CD4-positive, alpha-beta T cell (primary cell): ENCODE data around the gene B4GALNT1. TPM values are rescaled to one million over a fixed set of nuclear protein-coding genes. Genes with fewer than 3 reads are reported as not detected.

Experiments
- ATAC-seq: fragments of 200-7000 bp; cut with Tn5 transposase; one replicate; pipeline ENCODE4 v1.10.0; 2022; ENCODE audit warnings: mild to moderate bottlenecking; ENCODE audit not compliant: poor library complexity
- CTCF ChIA-PET: fragments of 350-600 bp; sonication (Branson Sonifier 250); formaldehyde crosslinking; loops from one replicate; lab custom pipeline; 2021; ENCODE audit warnings: antibody characterized with exemption, inconsistent platforms; lab: Charles Lee
- POLR2A ChIA-PET: fragments of 350-600 bp; sonication (Branson Sonifier 250); formaldehyde crosslinking; loops from one replicate; lab custom pipeline; 2021; ENCODE audit warnings: antibody characterized with exemption, inconsistent platforms; lab: Charles Lee
- DNase-seq, 14 experiments: peaks; one replicate each; pipeline ENCODE4 v3.0.0-alpha.2; 2013 to 2020; ENCODE audit warnings: mixed read lengths in 2 of 14
- H3K27ac ChIP-seq, 2 donors: one replicate each; pipeline versions ENCODE4 v1.5.1 to v1.7.0; 2013; ENCODE audit warnings: low read length in 2 of 2, low read depth in 1 of 2, mild to moderate bottlenecking in 1 of 2
- H3K27me3 ChIP-seq, 2 experiments: 1 replicate in 1 of 2; 2 replicates in 1 of 2; pipeline versions ENCODE4 v1.6.1 to v1.7.0; 2013; ENCODE audit warnings: low read length in 2 of 2, control low read depth in 1 of 2, mild to moderate bottlenecking in 1 of 2, moderate library complexity in 1 of 2; ENCODE audit not compliant: insufficient read depth in 2 of 2, control insufficient read depth in 1 of 2
- H3K36me3 ChIP-seq: one replicate; pipeline ENCODE4 v1.6.1; 2013; ENCODE audit warnings: low read length, control low read depth; ENCODE audit not compliant: insufficient read depth
- H3K4me1 ChIP-seq: one replicate; pipeline ENCODE4 v1.6.1; 2013; ENCODE audit warnings: low read length, control low read depth; ENCODE audit not compliant: insufficient read depth
- H3K4me3 ChIP-seq: one replicate; pipeline ENCODE4 v1.5.1; 2013; ENCODE audit warnings: mild to moderate bottlenecking, low read length, moderate library complexity
- H3K9me3 ChIP-seq, 2 experiments: 1 replicate in 1 of 2; 2 replicates in 1 of 2; pipeline versions ENCODE4 v1.6.1 to v1.7.0; 2013; ENCODE audit warnings: low read length in 2 of 2, mild to moderate bottlenecking in 2 of 2, control low read depth in 1 of 2, moderate library complexity in 1 of 2; ENCODE audit not compliant: control insufficient read depth in 1 of 2, insufficient read depth in 1 of 2
- H3K27ac Mint-ChIP-seq: one replicate; pipeline ENCODE4 v1.8.0; 2020; ENCODE audit warnings: mixed read lengths
- H3K27me3 Mint-ChIP-seq: one replicate; pipeline ENCODE4 v1.8.0; 2021; ENCODE audit warnings: mixed read lengths
- H3K36me3 Mint-ChIP-seq: one replicate; pipeline ENCODE4 v1.8.0; 2021; ENCODE audit warnings: low read depth, mixed read lengths
- H3K4me1 Mint-ChIP-seq: one replicate; pipeline ENCODE4 v1.8.0; 2021; ENCODE audit warnings: low read depth, mixed read lengths
- H3K4me3 Mint-ChIP-seq: one replicate; pipeline ENCODE4 v1.8.0; 2020; ENCODE audit warnings: mild to moderate bottlenecking, mixed read lengths
- H3K9me3 Mint-ChIP-seq: one replicate; pipeline ENCODE4 v1.8.0; 2020; ENCODE audit warnings: mixed read lengths
- CTCF ChIP-seq: fragments of 200-600 bp; IDR thresholded peaks from one replicate; pipeline ENCODE4 v1.8.0; 2022; ENCODE audit warnings: antibody characterized with exemption, mild to moderate bottlenecking
- intact Hi-C, 2 experiments: fragments of 100-400 bp; cut with DNase I in 1 of 2; cut with micrococcal nuclease in 1 of 2; formaldehyde crosslinking; loops; one replicate each; pipeline versions ENCODE4 v1.15.1 to v1.9.0; 2023 to 2025; cut with DNase I, micrococcal nuclease
- total RNA-seq, 174 experiments: library from RNA in 2 of 174; stranded (reverse) in 2 of 174; gene quantifications; one replicate each; pipeline ENCODE4 v1.2.3 and lab custom pipeline; 2021 to 2026

B4GALNT1 gene
- total RNA-seq, 2 experiments from 2014 or later = not detected

DNA sequence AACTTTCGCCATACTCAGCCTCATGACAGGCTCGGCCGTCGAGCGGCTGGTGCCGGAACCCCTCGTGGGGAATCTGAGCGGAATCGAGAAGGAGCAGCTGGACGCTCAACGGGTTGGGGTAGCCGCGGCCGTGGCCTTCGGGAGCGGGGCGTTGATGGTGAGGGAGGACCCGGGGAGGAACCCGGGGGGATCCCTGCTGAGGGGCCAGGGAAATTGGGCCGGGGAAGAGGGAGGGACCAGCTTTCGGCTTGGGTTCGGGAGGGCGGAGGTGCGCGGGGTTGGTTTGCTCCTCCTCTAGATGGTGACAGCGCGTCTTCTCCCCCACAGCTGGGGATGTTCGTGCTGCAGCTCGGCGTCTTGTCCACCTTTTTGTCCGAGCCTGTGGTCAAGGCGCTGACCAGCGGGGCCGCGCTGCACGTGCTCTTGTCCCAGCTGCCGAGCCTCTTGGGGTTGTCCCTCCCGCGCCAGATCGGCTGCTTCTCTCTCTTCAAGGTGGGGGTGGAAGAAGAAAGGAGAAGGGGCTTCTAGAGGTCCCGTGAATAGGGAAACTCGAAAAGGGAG lies 12.0 kb downstream of the B4GALNT1 start:
- Mint-ChIP-seq H3K36me3 (no peaks in the 10 kb centered on the region), H3K27ac (no peak overlapping the region), H3K9me3 (no peaks in the 10 kb centered on the region), H3K27me3 (peaks cover 100% of the 10 kb centered on the region), H3K4me1 (peaks cover 33% of the 10 kb centered on the region), H3K4me3 (peak overlapping the region; percentile 80)
- Histone ChIP-seq H3K27ac (no peak overlapping the region), H3K9me3 (peaks cover 0 to 17% of the 10 kb centered on the region in 2 experiments), H3K27me3 (peaks cover 85 to 86% of the 10 kb centered on the region in 2 experiments), H3K4me3 (peak overlapping the region; percentile 40), H3K4me1 (peaks cover 33% of the 10 kb centered on the region), H3K36me3 (no peaks in the 10 kb centered on the region)
- ATAC-seq (no peak), DNase-seq (peak in 3 of 14 experiments; percentile 16 to 34 (median 29))
- ChIA-PET CTCF (interaction anchor here (1.0 to 3.6 kb wide), 4 partner anchors 12 to 162 kb away, joined by 5 to 36 read pairs (median 7); partner anchors contain the start of genes B4GALNT1 and GLI1), POLR2A (interaction anchor here (0.7 to 1.8 kb wide), 4 partner anchors 15 to 126 kb away, joined by 3 to 7 read pairs (median 4); partner anchors contain the start of gene PIP4K2C)
- intact Hi-C loops = loop anchor here (1.0 to 2.0 kb wide), 3 partner anchors 38 to 162 kb away; partner anchors contain the start of gene GLI1 (in 2 of the 2)
- TF ChIP-seq CTCF = no peak

GRCh38 chr12:57620245-57620935 lies 12.6 kb downstream of the B4GALNT1 start:
- Mint-ChIP-seq H3K4me3 (peak overlapping the region; percentile 80), H3K9me3 (no peaks in the 10 kb centered on the region), H3K27me3 (peaks cover 100% of the 10 kb centered on the region), H3K36me3 (no peaks in the 10 kb centered on the region), H3K27ac (no peak overlapping the region), H3K4me1 (peaks cover 33% of the 10 kb centered on the region)
- H3K9me3 ChIP-seq = peaks cover 0 to 14% of the 10 kb centered on the region in 2 experiments
- peaks cover 33% of the 10 kb centered on the region for H3K4me1 ChIP-seq
- peaks cover 79 to 85% of the 10 kb centered on the region in 2 experiments for H3K27me3 ChIP-seq
- ATAC-seq (no peak), DNase-seq (no peak)
- H3K27ac ChIP-seq = no peak overlapping the region
- intact Hi-C loops = loop anchor here in 1 of 2 experiments (2.0 kb wide), 1 partner anchor 162 kb away; the partner anchor contains the start of gene GLI1
- CTCF ChIA-PET = interaction anchor here (1.0 to 3.6 kb wide), 5 partner anchors 12 to 161 kb away, joined by 3 to 36 read pairs (median 6); partner anchors contain the start of genes B4GALNT1 and GLI1
- POLR2A ChIA-PET = interaction anchor here (0.7 to 1.8 kb wide), 6 partner anchors 15 to 161 kb away, joined by 3 to 7 read pairs (median 3); partner anchors contain the start of genes DCTN2, GLI1 and PIP4K2C
- H3K36me3 ChIP-seq = no peaks in the 10 kb centered on the region
- TF ChIP-seq CTCF = no peak
- H3K4me3 ChIP-seq = peak overlapping the region; percentile 40
